ENCODE data around the gene OR1L8.
"Not testable (repeated sequence)": the region's sequence is repeated elsewhere in the genome, so short reads cannot be mapped to it uniquely, and the experiment has no call there.

OR1L8 gene

GRCh38 chr9:122583284-122583683 is at the start of gene OR1L8:
Gene OR1L8 (minus strand): TSS chr9:122583384. CDS start chr9:122568477, 14,907 bp downstream.
- not testable (repeated sequence) for DNase-seq

GRCh38 chr9:122619996-122620395 is 36.8 kb upstream of the OR1L8 start:
- no peak for DNase-seq

GRCh38 chr9:122614362-122614761 is 31.2 kb upstream of the OR1L8 start, which contains the start of gene OR1Q1:
Gene OR1Q1 (plus strand): TSS chr9:122614738. CDS start chr9:122614738, 0 bp downstream.
- no peak for DNase-seq

- DNase-seq: no peak
Observed at GRCh38 chr9:122609804-122610203, 26.6 kb upstream of the OR1L8 start.

- DNase-seq: no peak
Observed at GRCh38 chr9:122606587-122606986, 23.4 kb upstream of the OR1L8 start.

GRCh38 chr9:122605691-122606090 is 22.5 kb upstream of the OR1L8 start:
- DNase-seq: no peak

- no peak for DNase-seq
Observed at GRCh38 chr9:122580360-122580759, 2.8 kb downstream of the OR1L8 start.

- DNase-seq: no peak
Observed at GRCh38 chr9:122579874-122580273, 3.3 kb downstream of the OR1L8 start.

GRCh38 chr9:122572456-122572855 is 10.7 kb downstream of the OR1L8 start:
- no peak for DNase-seq

GRCh38 chr9:122567901-122568300 is 15.3 kb downstream of the OR1L8 start:
- no peak for DNase-seq

- peak; percentile 4 for DNase-seq
Observed at GRCh38 chr9:122562134-122562760, 20.9 kb downstream of the OR1L8 start.

GRCh38 chr9:122561446-122561845 is 21.7 kb downstream of the OR1L8 start:
- no peak for DNase-seq

GRCh38 chr9:122552812-122553211 is 30.4 kb downstream of the OR1L8 start, which contains the start of gene OR1N2:
Gene OR1N2 (plus strand): TSS chr9:122553112. CDS start chr9:122553212, 100 bp downstream.
- no peak for DNase-seq

- no peak for DNase-seq
Observed at GRCh38 chr9:122551371-122551770, 31.8 kb downstream of the OR1L8 start.

- DNase-seq: no peak
Observed at GRCh38 chr9:122546196-122546595, 37.0 kb downstream of the OR1L8 start.

GRCh38 chr9:122538757-122539156 is 44.4 kb downstream of the OR1L8 start:
- DNase-seq: no peak

GRCh38 chr9:122537066-122537465 is 46.1 kb downstream of the OR1L8 start:
- DNase-seq: not testable (repeated sequence)

- no peak for DNase-seq
Observed at GRCh38 chr9:122536134-122536533, 47.0 kb downstream of the OR1L8 start.

- not testable (repeated sequence) for DNase-seq
Observed at GRCh38 chr9:122531157-122531556, 52.0 kb downstream of the OR1L8 start.

- DNase-seq: no peak
Observed at GRCh38 chr9:122527193-122527592, 56.0 kb downstream of the OR1L8 start, which contains the start of gene OR1N1. Gene OR1N1 (minus strand): TSS chr9:122527293. CDS start chr9:122527293, 0 bp downstream.

GRCh38 chr9:122526602-122527001 is 56.6 kb downstream of the OR1L8 start:
- DNase-seq: no peak

- DNase-seq: no peak
Observed at GRCh38 chr9:122519376-122519775, 63.8 kb downstream of the OR1L8 start.

GRCh38 chr9:122518841-122519240 is 64.3 kb downstream of the OR1L8 start, which contains the start of gene OR1J4:
Gene OR1J4 (plus strand): TSS chr9:122519141. CDS start chr9:122519141, 0 bp downstream.
- no peak for DNase-seq

- no peak for DNase-seq
Observed at GRCh38 chr9:122518226-122518625, 65.0 kb downstream of the OR1L8 start.

Measured in eye (tissue), 1 donor.